HepG2 (cell line): ENCODE measurements around the gene TMEM130. TPM values are rescaled to one million over a fixed set of nuclear protein-coding genes. Genes with fewer than 3 reads are reported as not detected.

Source experiments
- ATAC-seq: fragments of 200-7000 bp; cut with Tn5 transposase; 3 replicates; pipeline ENCODE4 v1.9.1; 2020; ENCODE audit warnings: mild to moderate bottlenecking, moderate library complexity
- BruUV-seq: library from RNA; stranded (reverse); fragments of 400-500 nt; replicated peaks from 2 replicates; lab custom pipeline; 2021; lab: Mats Ljungman, UMichigan
- CTCF ChIA-PET: fragments of 300-600 bp; formaldehyde crosslinking; extraction: SDS; loops from one replicate; lab custom pipeline; 2021; ENCODE audit warnings: low total read pairs, inconsistent platforms, low intra/inter-chr PET ratio; lab: Yijun Ruan, JAX
- POLR2A ChIA-PET: fragments of 350-600 bp; sonication (Branson Sonifier 250); formaldehyde crosslinking; loops from one replicate; lab custom pipeline; 2020; ENCODE audit warnings: antibody characterized with exemption, inconsistent platforms; lab: Yijun Ruan, JAX
- DNase-seq: peaks from one replicate; pipeline ENCODE4 v3.0.0-alpha.2; 2015; ENCODE audit warnings: low spot score
- FAIRE-seq: peaks from 3 replicates; lab custom pipeline; 2011; peaks lifted over from hg19 to GRCh38; lab: Jason Lieb, UNC
- H2AFZ ChIP-seq: one replicate; pipeline ENCODE4 v1.6.1; 2011; ENCODE audit warnings: low read length, inconsistent platforms
- H3K27ac ChIP-seq: fragments of 300-600 bp; 3 replicates; pipeline ENCODE4 v1.8.0; 2011; ENCODE audit warnings: mixed run types, mild to moderate bottlenecking, mixed read lengths, low read length, inconsistent platforms; ENCODE audit not compliant: insufficient read depth; ENCODE audit errors: extremely low read length
- H3K27me3 ChIP-seq, 2 experiments: fragments of 200-600 bp in 1 of 2; 2 replicates in 1 of 2; 3 replicates in 1 of 2; pipeline versions ENCODE4 v1.6.0 to v1.8.0; 2011; ENCODE audit warnings: low read length in 2 of 2, mild to moderate bottlenecking in 2 of 2, moderate library complexity in 2 of 2, inconsistent platforms in 1 of 2; ENCODE audit not compliant: insufficient read depth in 2 of 2, control insufficient read depth in 1 of 2
- H3K36me3 ChIP-seq, 2 experiments: fragments of 200-600 bp in 1 of 2; replicated peaks in 1 of 2; 2 replicates in 1 of 2; 3 replicates in 1 of 2; pipeline versions ENCODE4 v1.5.1 to v1.8.0; 2011; ENCODE audit warnings: low read length in 2 of 2, inconsistent platforms in 1 of 2; ENCODE audit not compliant: insufficient read depth in 2 of 2, control insufficient read depth in 1 of 2
- H3K4me1 ChIP-seq: 2 replicates; pipeline ENCODE4 v1.5.1; 2012; ENCODE audit warnings: low read length, inconsistent platforms; ENCODE audit not compliant: insufficient read depth
- H3K4me2 ChIP-seq: 2 replicates; pipeline ENCODE4 v1.6.0; 2011; ENCODE audit warnings: low read depth, low read length, inconsistent platforms
- H3K4me3 ChIP-seq, 3 experiments: fragments of 200-600 bp in 1 of 3; sonication (generic), shearing (Covaris generic) in 1 of 3; replicated peaks in 1 of 3; 2 replicates each; pipeline ENCODE4 v1.5.1; 2011 to 2016; ENCODE audit warnings: low read length in 3 of 3, inconsistent platforms in 2 of 3, low read depth in 2 of 3, mild to moderate bottlenecking in 2 of 3, control low read depth in 1 of 3, mixed read lengths in 1 of 3; ENCODE audit not compliant: insufficient read depth in 1 of 3
- H3K79me2 ChIP-seq: one replicate; pipeline ENCODE4 v1.6.1; 2011; ENCODE audit warnings: low read length, inconsistent platforms; ENCODE audit not compliant: insufficient read depth
- H3K9ac ChIP-seq: 2 replicates; pipeline ENCODE4 v1.6.0; 2011; ENCODE audit warnings: mild to moderate bottlenecking, low read depth, low read length, inconsistent platforms; ENCODE audit not compliant: insufficient read depth
- H3K9me3 ChIP-seq: 2 replicates; pipeline ENCODE4 v1.5.1; 2012; ENCODE audit warnings: mild to moderate bottlenecking, low read length
- H4K20me1 ChIP-seq: 2 replicates; pipeline ENCODE4 v1.6.0; 2011; ENCODE audit warnings: inconsistent platforms, mild to moderate bottlenecking, low read length, moderate library complexity; ENCODE audit not compliant: insufficient read depth
- ATF1 ChIP-seq: IDR thresholded peaks from 2 replicates; pipeline ENCODE4 v1.6.1; 2016; ENCODE audit warnings: mild to moderate bottlenecking, control low read depth
- BCL6 ChIP-seq: IDR thresholded peaks from 2 replicates; pipeline ENCODE4 v1.6.1; 2016; ENCODE audit warnings: missing genetic modification reagents, missing compliant biosample characterization
- CEBPB ChIP-seq: IDR thresholded peaks from 2 replicates; pipeline ENCODE4 v1.6.1; 2011; ENCODE audit warnings: low read depth, low read length, improper control_type of control experiment, borderline replicate concordance
- CREB1 ChIP-seq, 2 experiments: fragments of 450-650 bp in 1 of 2; IDR thresholded peaks; 2 replicates each; pipeline ENCODE4 v1.6.1; 2016 to 2017; ENCODE audit warnings: control low read depth in 1 of 2, mild to moderate bottlenecking in 1 of 2, missing compliant biosample characterization in 1 of 2, missing genetic modification characterization in 1 of 2
- EHMT2 ChIP-seq: fragments of 200-600 bp; sonication (generic); IDR thresholded peaks from 2 replicates; pipeline ENCODE4 v1.7.0; 2017; ENCODE audit warnings: antibody characterized with exemption, low read depth, low read length, borderline replicate concordance
- GLI4 ChIP-seq: sonication (generic); formaldehyde crosslinking; IDR thresholded peaks from 2 replicates; pipeline ENCODE4 v1.5.1; 2020; ENCODE audit warnings: missing genetic modification reagents, mild to moderate bottlenecking, moderate library complexity, borderline replicate concordance
- KLF6 ChIP-seq: IDR thresholded peaks from 2 replicates; pipeline ENCODE4 v1.8.0; 2016; ENCODE audit warnings: missing biosample characterization, missing genetic modification reagents
- KLF9 ChIP-seq: IDR thresholded peaks from 2 replicates; pipeline ENCODE4 v1.6.1; 2016; ENCODE audit warnings: low read depth
- MED1 ChIP-seq: sonication (generic); formaldehyde crosslinking; IDR thresholded peaks from 2 replicates; pipeline ENCODE4 v1.4.0; 2020; ENCODE audit warnings: missing genetic modification reagents
- NFIC ChIP-seq: IDR thresholded peaks from 2 replicates; pipeline ENCODE4 v1.6.1; 2012; ENCODE audit warnings: mild to moderate bottlenecking, low read length, inconsistent platforms
- NR2F6 ChIP-seq, 2 experiments: IDR thresholded peaks; 2 replicates each; pipeline ENCODE4 v1.6.1; 2016; ENCODE audit warnings: antibody characterized with exemption in 1 of 2, mild to moderate bottlenecking in 1 of 2
- SNAPC2 ChIP-seq: sonication (generic); formaldehyde crosslinking; IDR thresholded peaks from 2 replicates; pipeline ENCODE4 v1.8.1; 2022; ENCODE audit warnings: mild to moderate bottlenecking, missing genetic modification reagents
- THAP11 ChIP-seq: IDR thresholded peaks from 2 replicates; pipeline ENCODE4 v1.6.1; 2016; ENCODE audit warnings: missing biosample characterization, missing genetic modification reagents
- THYN1 ChIP-seq: sonication (generic); formaldehyde crosslinking; IDR thresholded peaks from 2 replicates; pipeline ENCODE4 v1.8.1; 2023; ENCODE audit warnings: low read depth, mild to moderate bottlenecking, moderate library complexity, missing genetic modification reagents, borderline replicate concordance
- ZBTB20 ChIP-seq: sonication (generic); formaldehyde crosslinking; IDR thresholded peaks from 2 replicates; pipeline ENCODE4 v1.8.1; 2023; ENCODE audit warnings: missing genetic modification reagents, low read depth, mild to moderate bottlenecking, borderline replicate concordance
- ZNF10 ChIP-seq: sonication (generic); formaldehyde crosslinking; IDR thresholded peaks from 2 replicates; pipeline ENCODE4 v1.4.0; 2020; ENCODE audit warnings: mild to moderate bottlenecking, low read depth, missing genetic modification reagents, borderline replicate concordance
- ZNF3 ChIP-seq: IDR thresholded peaks from 2 replicates; pipeline ENCODE4 v1.7.0; 2017; ENCODE audit warnings: inconsistent platforms
- ZNF501 ChIP-seq: sonication (generic); formaldehyde crosslinking; IDR thresholded peaks from 2 replicates; pipeline ENCODE4 v1.5.1; 2020; ENCODE audit warnings: mild to moderate bottlenecking, moderate library complexity, missing genetic modification reagents
- ZNF597 ChIP-seq: sonication (generic); formaldehyde crosslinking; IDR thresholded peaks from 2 replicates; pipeline ENCODE4 v1.5.0; 2020; ENCODE audit warnings: missing genetic modification reagents
- ZNF615 ChIP-seq: sonication (generic); formaldehyde crosslinking; IDR thresholded peaks from 2 replicates; pipeline ENCODE4 v1.5.0; 2020; ENCODE audit warnings: mild to moderate bottlenecking, missing genetic modification reagents, borderline replicate concordance
- ZNF782 ChIP-seq: sonication (generic); formaldehyde crosslinking; IDR thresholded peaks from 2 replicates; pipeline ENCODE4 v1.4.0; 2020; ENCODE audit warnings: missing genetic modification reagents, mild to moderate bottlenecking, borderline replicate concordance
- ZSCAN30 ChIP-seq: sonication (generic); formaldehyde crosslinking; IDR thresholded peaks from 2 replicates; pipeline ENCODE4 v1.5.0; 2020; ENCODE audit warnings: mild to moderate bottlenecking, missing genetic modification reagents
- WGBS: methylation state at CpG from one replicate; pipeline ENCODE4 v1.1.6; 2017; ENCODE audit warnings: low lambda C conversion rate; 5-methylcytosine and 5-hydroxymethylcytosine counted together
- in situ Hi-C: cut with HindIII; loops from 2 replicates; pipeline ENCODE4 v1.10.0; 2017; ENCODE audit warnings: low pct_unique_long_range_greater_than_20kb; ENCODE audit not compliant: extremely low pct_ligation_motif_present
- intact Hi-C: fragments of 100-400 bp; cut with micrococcal nuclease; formaldehyde crosslinking; loops from one replicate; pipeline ENCODE4 v1.10.0; 2022; ENCODE audit not compliant: unreplicated experiment
- polyA plus RNA-seq, 8 experiments: library from polyadenylated mRNA; depleted of rRNA in 3 of 8; stranded (reverse) in 7 of 8; unstranded in 1 of 8; fragments of >200 nt; fragmentation: Illumina TruSeq in 4 of 8; extraction: Trizol in 4 of 8; gene quantifications; 2 replicates each; pipeline versions ENCODE4 v1.2.1 to v1.2.3, GENCODE V29; 2011 to 2016; ENCODE audit warnings: low read depth in 4 of 8, missing spikeins in 1 of 8, mixed read lengths in 1 of 8; ENCODE audit not compliant: insufficient read depth in 1 of 8
- total RNA-seq, 5 experiments: library from RNA; depleted of rRNA; stranded (reverse); fragments of >200 nt; fragmentation: Illumina TruSeq; extraction: Trizol; gene quantifications; 2 replicates each; pipeline ENCODE4 v1.2.3, GENCODE V29; 2016; ENCODE audit warnings: low read depth in 1 of 5

Gene TMEM130
- total and polyA plus RNA-seq, 2 of the 13 experiments (the other 11 are each of a cell fraction or from before 2014, with no cell fraction given): not detected

GRCh38 chr7:98866765-98867164 is 3.0 kb downstream of the TMEM130 start:
- Histone ChIP-seq H3K27me3 (peaks cover 5 to 33% of the 10 kb centered on the region in 2 experiments), H2AFZ (no peak overlapping the region), H3K79me2 (no peaks in the 10 kb centered on the region), H3K9me3 (no peaks in the 10 kb centered on the region), H3K4me2 (no peak overlapping the region), H4K20me1 (no peaks in the 10 kb centered on the region), H3K4me1 (peaks cover 45% of the 10 kb centered on the region), H3K9ac (no peak overlapping the region), H3K36me3 (no peaks in the 10 kb centered on the region), H3K4me3 (no peak overlapping the region), H3K27ac (no peak overlapping the region)
- ChIA-PET CTCF (no interaction called here), POLR2A (no interaction called here)
- FAIRE-seq (no peak), ATAC-seq (no peak), DNase-seq (no peak)
- intact Hi-C loops: no loop called here
- no TSS peak for BruUV-seq
- 53% methylated on average over 7 of the region's 7 CpGs for WGBS
- no peak for TF ChIP-seq CEBPB
- TF ChIP-seq ZNF615 (CRISPR knock-in tag): no peak
- no peak for TF ChIP-seq ZNF3 (CRISPR knock-in tag)
- TF ChIP-seq ATF1 (CRISPR knock-in tag): no peak
- in situ Hi-C loops: no loop called here

DNA sequence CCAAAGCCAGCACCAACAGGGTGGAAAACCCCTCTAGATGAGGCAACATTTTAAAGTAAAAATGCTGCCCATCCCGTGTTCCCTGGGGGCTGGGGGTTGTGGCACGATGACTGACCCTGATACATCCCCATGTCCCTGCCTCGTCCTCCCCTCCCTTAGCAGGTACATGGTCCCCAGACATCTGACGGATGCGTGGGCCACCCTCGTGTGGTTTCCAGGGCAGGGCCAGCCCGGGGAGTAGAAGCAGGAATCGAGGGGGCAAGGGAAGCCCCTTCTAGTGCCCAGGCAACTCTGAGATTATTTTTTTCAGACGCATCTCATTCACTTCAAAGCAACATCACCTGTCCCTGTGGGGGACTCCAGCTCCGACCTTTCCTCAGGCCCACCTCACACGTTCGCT is 3.5 kb downstream of the TMEM130 start:
- CTCF ChIA-PET: no interaction called here
- WGBS: 75% methylated on average over 11 of the region's 12 CpGs
- H4K20me1 ChIP-seq: no peaks in the 10 kb centered on the region
- TF ChIP-seq ZNF501 (CRISPR knock-in tag): no peak
- TF ChIP-seq ZNF597 (CRISPR knock-in tag): no peak
- TF ChIP-seq KLF6 (CRISPR knock-in tag): no peak
- no peak for TF ChIP-seq NFIC
- TF ChIP-seq KLF9 (CRISPR knock-in tag): no peak
- no peak for TF ChIP-seq THAP11
- no peak for TF ChIP-seq BCL6 (CRISPR knock-in tag)
- TF ChIP-seq THYN1 (CRISPR knock-in tag): no peak
- TF ChIP-seq ZNF10: no peak
- no peak for TF ChIP-seq GLI4 (CRISPR knock-in tag)
- TF ChIP-seq NR2F6 (IDR thresholded peaks at IDR 0.05): no peak
- TF ChIP-seq NR2F6 (CRISPR knock-in tag; IDR thresholded peaks at IDR 0.05): no peak
- TF ChIP-seq ZNF782: no peak
- no peak for TF ChIP-seq EHMT2
- TF ChIP-seq CREB1 (IDR thresholded peaks at IDR 0.05): no peak
- no peak for TF ChIP-seq CREB1 (CRISPR knock-in tag; IDR thresholded peaks at IDR 0.05)
- TF ChIP-seq SNAPC2 (CRISPR knock-in tag): no peak
- no peak for TF ChIP-seq ZBTB20 (CRISPR knock-in tag)
- no peak for TF ChIP-seq MED1 (CRISPR knock-in tag)
- TF ChIP-seq ZSCAN30 (CRISPR knock-in tag): no peak

More for the DNA sequence above, 3.5 kb downstream of the TMEM130 start:
- H3K9ac ChIP-seq: no peak overlapping the region
- DNase-seq (no peak), ATAC-seq (no peak), FAIRE-seq (no peak)
- no peak overlapping the region for H3K4me2 ChIP-seq
- H3K9me3 ChIP-seq: no peaks in the 10 kb centered on the region
- no peak overlapping the region for H2AFZ ChIP-seq
- intact Hi-C loops (no loop called here), in situ Hi-C loops (no loop called here)
- POLR2A ChIA-PET: no interaction called here
- H3K36me3 ChIP-seq: no peaks in the 10 kb centered on the region
- peaks cover 5 to 33% of the 10 kb centered on the region in 2 experiments for H3K27me3 ChIP-seq
- BruUV-seq: no TSS peak
- peaks cover 44% of the 10 kb centered on the region for H3K4me1 ChIP-seq
- no peak overlapping the region for H3K4me3 ChIP-seq
- no peaks in the 10 kb centered on the region for H3K79me2 ChIP-seq
- H3K27ac ChIP-seq: no peak overlapping the region
